ENCODE results near the gene LDHAL6B.

LDHAL6B gene

GRCh38 chr15:59177317-59177660, 29.4 kb upstream of the LDHAL6B start:
- no peak for DNase-seq (ENCODE audit: low spot score)

GRCh38 chr15:59178151-59178695, 28.4 kb upstream of the LDHAL6B start:
- no peak for DNase-seq (ENCODE audit: low spot score)

GRCh38 chr15:59179717-59180116, 26.9 kb upstream of the LDHAL6B start:
- no peak for DNase-seq (ENCODE audit: low spot score)

DNA sequence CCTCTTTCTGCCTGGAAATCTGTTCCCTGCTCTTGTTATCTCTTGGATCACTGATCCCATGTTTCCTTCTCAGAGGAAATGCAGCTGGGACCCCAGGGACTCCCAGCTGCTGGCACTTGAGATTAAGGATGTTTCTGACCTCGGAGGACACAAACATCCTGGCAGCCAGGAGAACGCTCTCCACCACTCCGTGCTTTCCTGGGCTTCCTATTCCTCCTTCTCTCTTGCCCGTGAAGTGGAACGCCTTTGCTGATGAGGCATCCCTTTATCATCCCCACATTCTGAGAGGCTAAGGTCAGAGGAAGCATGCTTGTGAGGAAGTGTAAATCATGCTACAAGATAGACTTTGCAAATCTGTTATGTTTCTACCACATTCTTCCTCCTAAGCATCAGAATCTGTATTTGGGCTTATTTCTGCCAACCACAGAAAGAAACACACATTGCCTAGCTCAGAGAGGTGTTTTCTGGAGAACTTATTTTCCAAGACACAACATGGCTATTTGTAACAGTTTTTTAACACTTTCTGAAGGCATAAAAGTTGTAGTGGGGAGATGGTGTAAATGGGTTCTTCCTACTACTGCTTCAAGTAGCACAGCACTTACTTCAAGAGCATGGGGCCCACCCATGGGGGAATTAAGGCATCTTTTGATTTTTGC, 25.6 kb upstream of the LDHAL6B start:
- no peak for DNase-seq (ENCODE audit: low spot score)

- no peak for DNase-seq (ENCODE audit: low spot score)
Measured at GRCh38 chr15:59185725-59186124, 20.9 kb upstream of the LDHAL6B start.

GRCh38 chr15:59186501-59186900, 20.1 kb upstream of the LDHAL6B start:
- DNase-seq (ENCODE audit: low spot score), result no peak

DNA sequence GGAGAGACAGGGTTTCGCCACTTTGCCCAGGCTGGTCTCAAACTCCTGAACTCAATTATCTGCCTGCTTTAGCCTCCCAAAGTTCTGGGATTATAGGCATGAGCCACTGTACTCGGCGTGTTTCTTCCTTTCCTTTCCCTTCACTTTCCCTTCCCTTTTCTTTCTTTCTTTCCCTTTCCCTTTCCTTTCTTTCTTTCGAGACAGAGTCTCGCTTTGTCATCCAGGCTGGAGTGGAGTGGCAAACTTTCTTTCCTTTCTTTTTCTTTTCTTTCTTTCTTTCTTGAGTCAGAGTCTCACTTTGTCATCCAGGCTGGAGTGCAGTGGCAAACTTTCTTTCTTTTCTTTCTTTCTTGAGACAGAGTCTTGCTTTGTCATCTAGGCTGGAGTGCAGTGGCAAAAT, 17.4 kb upstream of the LDHAL6B start:
- no peak for DNase-seq (ENCODE audit: low spot score)

- DNase-seq (ENCODE audit: low spot score), result no peak
Measured at GRCh38 chr15:59190291-59190690, 16.4 kb upstream of the LDHAL6B start.

DNA sequence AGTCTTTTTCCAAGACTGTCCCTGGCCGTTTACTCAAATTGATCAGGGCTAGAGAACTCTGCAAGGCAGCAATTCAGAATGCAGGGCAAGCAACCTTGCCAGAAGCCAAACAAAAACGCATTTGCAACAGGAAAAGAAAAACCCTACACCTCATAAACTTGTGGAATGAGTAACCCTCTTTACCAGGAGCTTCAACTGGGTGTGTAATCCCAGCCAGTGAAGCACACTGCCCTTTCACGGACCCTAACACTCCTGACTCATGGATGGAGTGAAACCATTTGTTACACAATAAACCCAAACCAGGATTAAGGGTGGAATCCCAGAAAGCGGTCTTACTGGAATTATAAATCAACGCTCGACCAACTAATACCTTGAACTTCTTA, 14.8 kb upstream of the LDHAL6B start:
- DNase-seq (ENCODE audit: low spot score), result peak; percentile 28

DNA sequence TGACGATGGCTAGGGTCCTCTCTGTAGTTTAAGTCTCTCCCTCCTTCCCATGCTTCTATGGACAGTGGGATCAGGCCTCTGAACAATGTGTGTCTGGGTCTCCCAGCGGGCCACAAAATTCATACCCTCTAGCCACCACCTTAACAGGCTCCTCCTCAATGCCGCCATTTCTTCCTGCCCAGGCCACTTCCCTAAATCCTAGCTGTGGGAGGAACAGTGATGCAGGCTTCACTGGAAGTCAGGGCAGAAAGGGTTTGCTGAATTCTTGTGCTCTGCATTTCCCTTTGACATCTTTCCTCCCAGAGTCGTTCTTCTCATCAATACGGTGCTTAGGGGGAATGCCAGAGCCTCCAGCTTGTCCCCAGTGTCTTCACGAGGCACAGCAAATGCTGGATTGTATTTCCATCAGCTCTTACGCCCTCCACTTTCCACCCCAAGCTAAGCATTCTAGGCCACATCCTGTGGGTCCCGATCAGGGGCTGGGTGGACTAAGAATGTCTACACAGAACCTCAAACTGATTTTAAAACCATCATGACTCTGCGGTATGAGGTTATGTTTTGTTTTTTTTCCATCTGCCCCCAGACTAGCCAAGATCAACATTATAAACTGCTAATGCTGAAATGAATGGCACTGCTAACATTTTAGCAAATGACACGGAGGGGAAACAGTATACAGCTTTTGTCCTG, 11.9 kb upstream of the LDHAL6B start:
- DNase-seq (ENCODE audit: low spot score), result no peak

DNA sequence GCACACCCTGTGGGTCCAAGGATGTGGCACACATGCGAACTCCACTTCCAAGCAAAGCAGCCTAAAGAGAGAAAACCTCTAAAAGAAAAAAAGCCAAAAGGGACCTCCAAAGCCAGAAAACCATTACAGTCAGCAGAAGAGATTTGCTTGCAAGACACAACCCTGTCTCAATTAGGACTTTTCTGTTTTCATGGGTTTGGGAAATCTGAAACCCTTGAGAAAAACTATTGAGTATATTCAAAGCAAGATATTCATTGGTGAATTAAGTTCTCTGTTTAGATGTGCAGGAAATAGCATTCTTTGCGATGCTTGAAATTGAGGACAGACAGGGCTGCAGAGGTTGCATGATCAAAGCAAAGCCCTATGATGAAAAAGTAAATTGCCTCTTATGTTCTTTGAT, 10.2 kb upstream of the LDHAL6B start:
- DNase-seq (ENCODE audit: low spot score), result no peak

GRCh38 chr15:59197454-59197853, 9.2 kb upstream of the LDHAL6B start:
- DNase-seq (ENCODE audit: low spot score), result no peak

GRCh38 chr15:59199626-59200465, 6.8 kb upstream of the LDHAL6B start:
- DNase-seq (ENCODE audit: low spot score), result peak; percentile 42

- DNase-seq (ENCODE audit: low spot score), result no peak
Measured at GRCh38 chr15:59200560-59200959, 6.1 kb upstream of the LDHAL6B start.

DNA sequence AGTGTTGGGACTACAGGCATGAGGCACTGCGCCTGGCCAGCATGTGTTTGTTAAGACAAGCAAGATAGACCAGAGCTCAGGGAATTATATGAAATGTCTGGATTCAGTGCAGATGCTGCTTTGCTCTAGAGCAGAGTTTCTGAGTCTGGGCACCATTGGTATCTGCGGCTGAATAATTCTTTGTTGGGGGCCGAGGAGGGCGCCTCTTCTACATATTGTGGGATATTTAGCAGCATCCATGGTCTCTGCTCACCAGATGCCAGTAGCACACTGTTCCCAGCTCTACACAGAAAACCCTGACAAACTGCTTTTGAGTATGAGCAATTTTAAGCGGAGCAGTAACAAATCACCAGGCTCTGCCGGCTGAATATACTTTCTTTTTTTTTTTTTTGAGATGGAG, 3.6 kb upstream of the LDHAL6B start:
- no peak for DNase-seq (ENCODE audit: low spot score)

DNA sequence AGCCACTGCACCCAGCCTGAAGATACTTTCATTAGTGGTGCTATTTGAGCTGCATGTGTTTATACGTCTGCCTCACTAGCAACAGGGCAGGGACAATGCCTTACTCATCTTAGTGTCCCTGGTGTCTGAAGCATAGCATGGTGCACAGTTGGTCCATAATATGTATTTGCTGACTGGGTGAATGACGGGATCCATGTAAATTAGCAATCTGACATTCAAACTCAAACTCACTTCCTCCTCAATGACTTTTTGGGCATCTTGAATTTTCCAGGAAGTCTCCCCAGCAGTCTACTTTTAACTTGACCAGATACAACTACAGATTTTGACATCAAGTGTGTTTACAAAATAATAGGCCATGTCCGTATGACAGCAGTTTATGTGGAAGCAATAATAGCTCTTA, 3.0 kb upstream of the LDHAL6B start:
- DNase-seq (ENCODE audit: low spot score), result no peak

DNA sequence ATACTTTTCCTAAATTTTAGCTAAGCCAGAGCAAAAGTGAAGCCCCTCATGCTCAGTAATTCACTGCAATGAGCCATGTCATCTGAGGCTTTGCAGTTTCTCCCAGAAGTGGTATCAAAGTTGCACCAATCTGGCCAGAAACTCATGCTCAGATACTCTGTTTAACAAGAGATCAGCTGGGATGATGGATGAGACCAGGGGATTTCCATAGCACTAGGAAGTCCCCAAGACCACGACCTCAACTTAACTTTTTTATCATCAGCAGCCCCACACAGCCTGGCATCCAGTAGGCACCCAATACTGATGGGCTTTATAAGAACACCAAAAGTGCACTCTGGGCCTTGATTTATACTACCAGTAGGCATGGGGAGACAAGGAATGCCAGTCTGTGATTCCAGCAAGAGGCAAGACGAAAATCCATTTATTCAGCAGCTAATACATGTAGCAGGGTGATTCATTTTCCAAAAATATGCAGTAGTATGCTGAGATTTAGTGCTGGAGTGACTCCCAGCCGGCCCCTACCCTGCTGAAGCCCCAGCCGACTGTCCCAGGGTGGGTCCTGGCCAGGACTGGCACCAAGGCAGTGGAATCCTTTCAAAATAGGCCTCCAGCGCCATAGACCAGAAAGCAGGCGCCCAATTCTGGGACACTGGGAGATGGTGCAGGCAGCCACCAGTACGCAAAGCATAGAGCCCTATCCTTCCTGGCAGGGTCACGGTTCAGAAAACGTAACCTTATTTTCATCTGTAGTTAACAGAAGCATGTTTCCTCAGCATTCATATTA, 612 bp upstream of the LDHAL6B start:
- DNase-seq (ENCODE audit: low spot score), result no peak

DNA sequence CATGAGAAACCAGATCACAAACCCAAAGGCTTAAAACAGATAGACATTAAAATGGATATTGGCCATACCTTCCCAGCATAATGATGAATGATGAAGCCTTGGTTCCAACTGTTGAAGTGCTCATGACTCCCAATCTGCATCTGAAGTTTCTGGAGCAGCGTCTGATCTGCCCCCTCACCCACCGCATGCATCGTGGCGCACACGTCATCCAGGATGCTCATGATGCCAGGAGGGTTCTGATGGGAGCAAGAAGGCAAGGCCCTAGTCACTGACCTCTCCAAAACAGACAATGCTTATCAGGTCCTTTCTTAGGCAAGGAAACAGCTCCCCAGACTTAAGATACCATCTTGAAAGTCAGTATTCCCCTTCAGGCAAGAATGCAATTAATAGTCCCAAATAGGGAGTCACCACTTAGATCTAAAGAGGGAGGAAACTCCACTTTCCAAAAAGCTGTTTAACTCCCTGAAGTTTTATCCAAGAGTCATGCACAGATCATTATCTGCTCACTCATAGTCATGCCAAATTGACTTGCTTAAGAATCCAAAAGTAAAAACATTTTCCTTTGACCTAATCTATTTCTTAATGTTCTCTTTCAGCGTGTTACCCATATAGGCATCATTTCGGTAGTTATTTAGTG, 2.1 kb downstream of the LDHAL6B start:
- no peak for DNase-seq (ENCODE audit: low spot score)

DNA sequence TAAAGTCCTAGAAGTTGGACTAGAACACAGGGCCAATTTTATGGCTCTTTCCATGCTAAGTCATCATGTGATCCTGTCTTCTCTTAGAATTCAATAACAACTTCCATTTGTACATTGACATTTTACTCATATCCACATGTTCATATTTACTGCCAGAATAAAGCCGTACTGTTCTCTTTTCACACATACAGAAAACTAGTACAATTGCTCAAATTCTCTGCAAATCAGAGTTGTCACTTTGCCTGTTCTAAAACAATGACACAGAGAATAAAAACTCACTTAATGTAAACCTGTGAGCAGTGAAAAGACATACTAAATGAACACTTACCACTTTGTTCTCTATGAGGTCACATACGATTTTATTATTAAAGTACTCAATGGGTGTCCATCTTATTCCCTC, 3.5 kb downstream of the LDHAL6B start:
- peak; percentile 28 for DNase-seq (ENCODE audit: low spot score)

GRCh38 chr15:59216911-59217310, 10.3 kb downstream of the LDHAL6B start:
- no peak for DNase-seq (ENCODE audit: low spot score)

- no peak for DNase-seq (ENCODE audit: low spot score)
Measured at GRCh38 chr15:59217876-59218498, 11.3 kb downstream of the LDHAL6B start.
